A673 (cell line): ENCODE results near the gene ZDHHC11. TPM values are rescaled to one million over a fixed set of nuclear protein-coding genes. Genes with fewer than 3 reads are reported as not detected.
"Not testable (repeated sequence)": the region's sequence is repeated elsewhere in the genome, so short reads cannot be mapped to it uniquely, and the experiment has no call there.

ENCODE experiments used
- BruUV-seq: library from RNA; stranded (reverse); fragments of 400-500 nt; replicated peaks from 2 replicates; lab custom pipeline; 2021; lab: Mats Ljungman, UMichigan
- CTCF ChIA-PET: fragments of 300-600 bp; sonication (Branson Sonifier 250); formaldehyde crosslinking; loops from one replicate; lab custom pipeline; 2022; ENCODE audit warnings: antibody characterized with exemption; lab: Charles Lee
- POLR2A ChIA-PET: fragments of 300-600 bp; sonication (Branson Sonifier 250); formaldehyde crosslinking; loops from one replicate; lab custom pipeline; 2022; ENCODE audit warnings: antibody characterized with exemption; ENCODE audit not compliant: low non-redundant PET; lab: Charles Lee
- DNase-seq: peaks from one replicate; pipeline ENCODE4 v3.0.0-alpha.2; 2015; ENCODE audit warnings: low spot score
- H3K27ac ChIP-seq: fragments of 200-600 bp; sonication (generic); 2 replicates; pipeline ENCODE4 v1.5.1; 2016; ENCODE audit warnings: mixed run types, low read depth, mild to moderate bottlenecking, mixed read lengths, antibody characterized with exemption, low read length; ENCODE audit not compliant: poor library complexity, severe bottlenecking
- H3K27me3 ChIP-seq: fragments of 200-600 bp; sonication (generic); replicated peaks from 2 replicates; pipeline ENCODE4 v1.6.1; 2017; ENCODE audit warnings: mixed run types, low read depth, mild to moderate bottlenecking, mixed read lengths, antibody characterized with exemption, low read length; ENCODE audit not compliant: insufficient read depth, poor library complexity
- H3K36me3 ChIP-seq: fragments of 200-600 bp; sonication (generic); 2 replicates; pipeline ENCODE4 v1.6.1; 2016; ENCODE audit warnings: mixed run types, mild to moderate bottlenecking, mixed read lengths, antibody characterized with exemption, low read length; ENCODE audit not compliant: insufficient read depth, poor library complexity, severe bottlenecking
- H3K4me1 ChIP-seq: fragments of 200-600 bp; sonication (generic); 2 replicates; pipeline ENCODE4 v1.6.1; 2017; ENCODE audit warnings: mixed run types, mild to moderate bottlenecking, mixed read lengths, antibody characterized with exemption, low read length; ENCODE audit not compliant: insufficient read depth, poor library complexity, severe bottlenecking
- H3K4me3 ChIP-seq: fragments of 200-600 bp; sonication (generic); 2 replicates; pipeline ENCODE4 v1.5.1; 2016; ENCODE audit warnings: low read depth, mixed run types, mild to moderate bottlenecking, mixed read lengths, low read length; ENCODE audit not compliant: poor library complexity, severe bottlenecking
- H3K9me3 ChIP-seq: fragments of 200-600 bp; sonication (generic); 2 replicates; pipeline ENCODE4 v1.6.1; 2016; ENCODE audit warnings: mixed run types, low read depth, mild to moderate bottlenecking, mixed read lengths, antibody characterized with exemption, low read length; ENCODE audit not compliant: poor library complexity, severe bottlenecking
- intact Hi-C: fragments of 100-400 bp; cut with micrococcal nuclease; formaldehyde crosslinking; loops from one replicate; pipeline ENCODE4 v1.10.0; 2022; ENCODE audit not compliant: unreplicated experiment
- total RNA-seq: library from RNA; stranded (reverse); gene quantifications from 2 replicates; pipeline ENCODE4 v1.2.3, GENCODE V29; 2021

ZDHHC11 gene
- total RNA-seq, 1 experiment from 2014 or later = 47.3 TPM

GRCh38 chr5:783049-783802, 67.6 kb downstream of the ZDHHC11 start:
- intact Hi-C loops, H3K9me3 ChIP-seq, H3K36me3 ChIP-seq, POLR2A ChIA-PET, CTCF ChIA-PET, H3K4me1 ChIP-seq, H3K27ac ChIP-seq, DNase-seq, H3K27me3 ChIP-seq, BruUV-seq: not testable (repeated sequence)
- peak overlapping the region; percentile 15 for H3K4me3 ChIP-seq

- H3K27me3 ChIP-seq, CTCF ChIA-PET, H3K4me3 ChIP-seq, DNase-seq, POLR2A ChIA-PET, H3K4me1 ChIP-seq, BruUV-seq, H3K9me3 ChIP-seq, H3K27ac ChIP-seq, intact Hi-C loops, H3K36me3 ChIP-seq: not testable (repeated sequence)
These were observed 68.4 kb downstream of the ZDHHC11 start for GRCh38 chr5:782356-782755.

- intact Hi-C loops, POLR2A ChIA-PET, H3K36me3 ChIP-seq, DNase-seq, H3K9me3 ChIP-seq, H3K27ac ChIP-seq, H3K4me1 ChIP-seq, H3K4me3 ChIP-seq, H3K27me3 ChIP-seq, BruUV-seq, CTCF ChIA-PET: not testable (repeated sequence)
These were observed 70.2 kb downstream of the ZDHHC11 start for GRCh38 chr5:780571-780970.

GRCh38 chr5:778967-779366, 71.8 kb downstream of the ZDHHC11 start:
- H3K4me3 ChIP-seq, H3K4me1 ChIP-seq, H3K36me3 ChIP-seq, H3K27ac ChIP-seq, POLR2A ChIA-PET, DNase-seq, H3K9me3 ChIP-seq, BruUV-seq, CTCF ChIA-PET, H3K27me3 ChIP-seq: not testable (repeated sequence)
- intact Hi-C loops = loop anchor here (5.0 kb wide), 1 partner anchor 97 kb away; no protein-coding TSS in a partner anchor

GRCh38 chr5:778421-778820, 72.4 kb downstream of the ZDHHC11 start:
- H3K27ac ChIP-seq, H3K9me3 ChIP-seq, DNase-seq, CTCF ChIA-PET, H3K4me3 ChIP-seq, BruUV-seq, H3K27me3 ChIP-seq, H3K4me1 ChIP-seq, H3K36me3 ChIP-seq, POLR2A ChIA-PET: not testable (repeated sequence)
- intact Hi-C loops = loop anchor here (5.0 kb wide), 1 partner anchor 96 kb away; no protein-coding TSS in a partner anchor
